GM18951 (cell line): ENCODE data around the gene RNF214.
"Not testable (repeated sequence)": the region's sequence is repeated elsewhere in the genome, so short reads cannot be mapped to it uniquely, and the experiment has no call there.

Source experiments
- POLR2A ChIP-seq: IDR thresholded peaks from 4 replicates; pipeline ENCODE4 v1.6.1; 2011; ENCODE audit warnings: mild to moderate bottlenecking; ENCODE audit not compliant: insufficient read length, insufficient read depth; ENCODE audit errors: extremely low read depth
- in situ Hi-C: fragments of 300-500 bp; cut with MboI; formaldehyde crosslinking; loops from one replicate; pipeline ENCODE4 v1.12.0; 2022; ENCODE audit warnings: low sequenced_read_pairs, mixed read lengths, inconsistent platforms; ENCODE audit not compliant: unreplicated experiment

RNF214 gene

GRCh38 chr11:117232092-117232878 is at the start of gene RNF214:
Gene RNF214 (plus strand): TSS chr11:117232671. CDS start chr11:117234273, 1,602 bp downstream.
- peak; percentile 77 for TF ChIP-seq POLR2A
- in situ Hi-C loops: no loop called here

DNA sequence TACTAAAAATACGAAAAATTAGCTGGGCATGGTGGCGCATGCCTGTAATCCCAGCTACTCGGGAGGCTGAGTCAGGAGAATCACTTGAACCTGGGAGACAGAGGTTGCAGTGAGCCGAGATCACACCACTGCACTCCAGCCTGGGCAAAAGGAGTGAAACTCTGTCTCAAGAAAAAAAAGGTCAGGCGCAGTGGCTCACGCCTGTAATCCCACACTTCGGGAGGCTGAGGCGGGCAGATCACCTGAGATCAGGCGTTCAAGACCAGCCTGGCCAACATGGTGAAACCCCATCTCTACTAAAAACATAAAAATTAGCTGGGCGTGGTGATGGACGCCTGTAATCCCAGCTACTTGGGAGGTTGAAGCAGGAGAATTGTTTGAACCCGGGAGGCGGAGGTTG is 49.3 kb upstream of the RNF214 start:
- in situ Hi-C loops: not testable (repeated sequence)

DNA sequence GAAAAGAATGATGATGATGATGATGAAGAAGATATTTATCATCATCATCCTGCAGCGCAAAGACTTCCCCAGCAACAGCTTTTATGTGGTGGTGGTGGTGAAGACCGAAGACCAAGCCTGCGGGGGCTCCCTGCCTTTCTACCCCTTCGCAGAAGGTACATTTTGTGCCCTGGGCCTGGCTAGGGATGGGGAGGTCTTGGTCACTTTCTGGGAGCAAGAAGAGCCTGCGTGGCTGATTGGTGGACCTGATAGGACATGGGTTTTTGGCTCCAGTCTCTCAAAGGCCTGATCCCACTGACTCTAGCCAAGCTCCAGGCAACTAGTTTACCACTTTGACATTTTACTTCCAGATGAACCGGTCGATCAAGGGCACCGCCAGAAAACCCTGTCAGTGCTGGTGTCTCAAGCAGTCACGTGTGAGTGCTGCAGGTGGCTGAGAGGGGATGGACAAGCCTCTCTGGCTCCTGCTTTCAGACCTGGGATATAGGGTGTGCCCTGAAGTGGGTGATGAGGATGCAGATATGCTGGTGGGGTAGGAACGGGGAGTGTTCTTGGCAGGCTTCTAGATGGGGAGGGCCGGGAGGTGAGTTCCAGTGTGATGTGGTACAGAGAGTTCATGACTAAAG is 48.6 kb upstream of the RNF214 start:
- no peak for TF ChIP-seq POLR2A
- in situ Hi-C loops: no loop called here

GRCh38 chr11:117185736-117186430 is 46.6 kb upstream of the RNF214 start:
- in situ Hi-C loops: no loop called here
- no peak for TF ChIP-seq POLR2A

DNA sequence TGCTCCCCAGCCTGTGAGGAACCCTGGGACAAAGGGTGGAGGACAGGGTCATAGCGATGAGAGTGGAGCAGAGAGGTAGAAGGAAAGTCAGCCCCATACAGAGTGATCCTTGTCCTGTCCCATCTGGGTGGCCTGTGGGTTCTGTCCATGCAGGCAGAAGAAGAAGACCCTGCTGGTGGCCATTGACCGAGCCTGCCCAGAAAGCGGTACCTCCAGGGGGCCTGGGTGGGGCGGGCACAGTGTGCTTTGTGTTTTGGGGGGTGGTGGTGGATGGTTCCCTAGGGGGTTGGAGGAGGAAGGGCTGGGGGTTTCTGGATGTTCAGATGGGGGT is 46.1 kb upstream of the RNF214 start:
- in situ Hi-C loops: no loop called here
- TF ChIP-seq POLR2A: no peak

DNA sequence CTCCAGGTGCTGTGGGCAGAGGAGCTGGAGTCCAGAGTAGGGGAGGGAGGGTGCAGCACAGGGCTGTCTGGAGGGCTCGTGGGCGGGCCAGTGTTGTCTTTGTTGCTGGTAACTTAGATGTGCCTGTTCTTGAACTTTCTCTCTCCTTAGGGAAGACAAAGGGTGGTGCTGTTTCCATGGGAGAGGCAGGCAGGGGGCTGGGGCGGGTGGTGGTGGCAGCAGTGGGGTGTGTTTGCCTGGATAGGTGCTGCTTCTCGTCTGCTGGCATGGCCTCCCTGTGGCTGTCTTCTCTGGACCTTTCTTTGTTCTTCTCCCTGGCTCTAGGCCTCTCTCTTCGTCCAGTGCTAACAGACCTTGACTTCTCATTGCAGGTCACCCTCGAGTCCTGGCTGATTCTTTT is 45.5 kb upstream of the RNF214 start:
- no peak for TF ChIP-seq POLR2A
- in situ Hi-C loops: no loop called here

DNA sequence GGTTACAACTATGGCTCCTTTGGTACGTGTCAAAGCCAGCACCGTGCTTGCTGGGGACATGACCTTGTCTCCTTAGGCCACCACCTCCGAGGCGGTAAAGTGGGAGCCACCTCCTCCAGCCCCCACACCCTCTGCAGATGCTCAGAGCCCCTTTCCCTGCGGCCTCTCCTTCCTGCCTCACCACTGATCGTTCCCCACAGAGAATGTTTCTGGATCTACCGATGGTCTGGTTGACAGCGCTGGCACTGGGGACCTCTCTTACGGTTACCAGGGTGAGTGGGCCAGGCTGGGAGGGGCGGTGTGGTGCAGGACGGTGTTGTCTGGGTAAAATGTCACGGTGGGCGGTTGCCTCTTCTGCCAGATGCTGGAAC is 45.1 kb upstream of the RNF214 start:
- TF ChIP-seq POLR2A: no peak
- in situ Hi-C loops: no loop called here

- in situ Hi-C loops: no loop called here
Measured at GRCh38 chr11:117187799-117188481, 44.5 kb upstream of the RNF214 start.

DNA sequence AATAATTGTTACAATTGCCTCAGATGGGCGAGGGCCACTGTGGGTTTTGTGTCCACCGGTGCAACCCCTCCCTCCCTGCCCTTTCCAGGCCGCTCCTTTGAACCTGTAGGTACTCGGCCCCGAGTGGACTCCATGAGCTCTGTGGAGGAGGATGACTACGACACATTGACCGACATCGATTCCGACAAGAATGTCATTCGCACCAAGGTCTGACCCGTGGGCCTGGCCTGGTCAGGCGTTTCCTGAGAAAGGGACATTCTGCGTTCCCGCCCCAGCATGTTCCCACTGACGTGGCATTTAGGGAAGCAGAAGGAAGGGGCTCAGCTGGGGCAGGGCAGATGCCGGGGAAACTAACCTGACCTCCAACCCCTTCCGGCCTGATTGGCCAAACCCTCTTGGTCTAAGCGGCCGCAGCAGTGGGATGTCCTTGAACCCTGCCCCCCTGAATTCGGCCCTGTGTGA is 43.8 kb upstream of the RNF214 start:
- TF ChIP-seq POLR2A: no peak
- in situ Hi-C loops: no loop called here

More at GRCh38 chr11:117187799-117188481, 44.5 kb upstream of the RNF214 start:
- no peak for TF ChIP-seq POLR2A

DNA sequence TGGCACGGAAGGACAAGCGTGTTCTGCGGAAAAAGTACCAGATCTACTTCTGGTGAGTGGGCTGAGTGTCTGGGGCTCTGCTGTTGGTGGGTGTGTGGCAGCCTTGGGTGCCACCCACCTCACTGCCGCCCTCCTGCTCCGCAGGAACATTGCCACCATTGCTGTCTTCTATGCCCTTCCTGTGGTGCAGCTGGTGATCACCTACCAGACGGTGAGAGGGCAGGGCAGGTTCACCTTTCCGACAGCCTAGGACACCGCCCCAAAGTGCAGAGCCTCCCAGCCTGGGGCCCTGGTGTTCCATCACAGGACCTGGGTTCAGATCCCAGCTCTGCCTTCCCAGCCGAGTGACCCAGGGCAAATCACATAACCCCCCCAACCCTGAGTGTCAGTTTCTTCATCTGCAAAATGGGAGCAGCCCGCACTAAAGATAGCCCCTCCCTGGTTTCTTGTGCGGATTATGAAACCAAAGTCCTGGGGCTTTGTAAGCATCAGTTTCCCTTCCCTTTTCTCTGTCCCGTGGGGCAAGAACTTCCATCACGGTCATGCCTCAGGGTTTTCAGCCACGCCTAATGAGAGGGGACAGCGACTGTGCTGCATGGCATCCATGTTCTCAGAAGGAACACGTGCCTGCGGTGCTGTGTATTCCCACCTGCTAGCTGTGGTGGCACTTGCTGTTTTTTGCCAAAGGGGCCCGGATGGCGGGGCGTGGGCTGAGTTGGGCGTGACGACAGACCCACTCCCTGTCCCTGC is 43.1 kb upstream of the RNF214 start:
- in situ Hi-C loops: no loop called here

DNA sequence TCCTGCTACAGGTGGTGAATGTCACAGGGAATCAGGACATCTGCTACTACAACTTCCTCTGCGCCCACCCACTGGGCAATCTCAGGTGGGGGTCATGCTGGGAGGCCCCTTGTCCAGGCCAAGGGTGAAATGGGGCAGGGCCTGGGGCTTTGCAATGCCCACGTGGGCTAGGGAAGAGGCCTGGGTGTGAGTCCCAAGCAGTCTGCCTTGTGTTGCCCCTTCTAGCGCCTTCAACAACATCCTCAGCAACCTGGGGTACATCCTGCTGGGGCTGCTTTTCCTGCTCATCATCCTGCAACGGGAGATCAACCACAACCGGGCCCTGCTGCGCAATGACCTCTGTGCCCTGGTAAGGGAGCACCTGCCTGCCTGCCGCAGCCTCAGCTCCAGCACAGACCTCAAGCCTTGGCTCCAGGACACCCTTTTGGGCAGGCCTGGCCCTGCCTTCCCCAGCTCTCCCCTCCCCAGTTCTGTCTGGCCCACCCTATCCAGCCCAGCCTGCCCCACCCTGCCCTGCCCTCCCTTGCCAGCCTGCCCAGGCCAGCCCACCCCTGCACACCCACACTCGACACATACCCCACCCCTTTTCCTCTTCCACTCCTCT is 42.4 kb upstream of the RNF214 start:
- in situ Hi-C loops: no loop called here

More for the DNA sequence above, 43.1 kb upstream of the RNF214 start:
- no peak for TF ChIP-seq POLR2A

GRCh38 chr11:117191680-117192400 is 40.6 kb upstream of the RNF214 start:
- no peak for TF ChIP-seq POLR2A
- in situ Hi-C loops: no loop called here

More for the DNA sequence above, 42.4 kb upstream of the RNF214 start:
- TF ChIP-seq POLR2A: no peak
